GM19043 (cell line): ENCODE data around the gene CDKL1.
A peak's percentile ranks its signal among the peaks of the same experiment; 100 is the strongest.

Experiments
- ATAC-seq: cut with Tn5 transposase; IDR thresholded peaks from one replicate; pipeline ENCODE4 v1.9.1; 2021; ENCODE audit warnings: low read depth; ENCODE audit not compliant: unreplicated experiment

CDKL1 gene

GRCh38 chr14:50396631-50397389 lies at the start of gene CDKL1:
CDKL1 (minus strand) TSS chr14:50396881; CDS start chr14:50395868, 1,013 bp downstream.
- ATAC-seq, result peak; percentile 40

DNA sequence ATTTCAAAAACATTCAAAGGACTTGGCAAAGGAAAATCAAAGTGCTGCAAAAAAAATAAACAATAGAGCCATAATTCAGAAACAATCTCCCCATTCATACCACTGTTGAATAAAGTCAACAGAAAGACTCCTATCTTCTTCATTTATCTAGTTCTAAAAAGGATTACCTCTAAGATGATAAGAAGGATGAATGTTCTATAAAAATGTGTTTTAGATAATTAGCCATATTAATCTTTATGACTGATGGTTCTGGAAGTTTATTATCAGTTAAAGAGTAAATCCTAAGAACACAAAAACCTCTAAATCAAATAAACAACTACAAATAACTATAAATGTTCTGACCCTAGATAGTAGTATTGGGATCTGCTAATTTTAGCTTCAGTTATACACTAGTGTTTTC lies 37.8 kb upstream of the CDKL1 start:
- no peak for ATAC-seq

DNA sequence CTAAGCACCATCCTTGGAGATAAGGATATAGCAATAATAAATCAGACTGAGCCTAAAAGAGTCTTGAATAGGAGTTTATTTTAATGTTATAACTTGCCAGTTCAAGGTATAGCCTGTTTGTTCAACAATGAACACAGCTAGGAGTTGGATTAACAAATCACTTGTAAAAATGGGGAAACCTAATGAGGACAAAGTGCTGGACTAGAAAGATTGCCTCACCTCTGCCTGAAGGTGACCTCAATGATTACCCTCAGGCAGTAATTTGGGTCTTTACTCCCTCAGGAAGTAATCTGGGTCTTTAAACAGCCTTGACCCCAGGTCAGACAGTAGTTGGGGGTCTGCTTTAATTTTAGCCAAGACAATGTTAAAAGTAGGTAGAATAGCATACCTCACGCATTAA lies 35.5 kb upstream of the CDKL1 start:
- ATAC-seq, result no peak

- ATAC-seq, result no peak
Measured at GRCh38 chr14:50425816-50426215, 29.1 kb upstream of the CDKL1 start.

DNA sequence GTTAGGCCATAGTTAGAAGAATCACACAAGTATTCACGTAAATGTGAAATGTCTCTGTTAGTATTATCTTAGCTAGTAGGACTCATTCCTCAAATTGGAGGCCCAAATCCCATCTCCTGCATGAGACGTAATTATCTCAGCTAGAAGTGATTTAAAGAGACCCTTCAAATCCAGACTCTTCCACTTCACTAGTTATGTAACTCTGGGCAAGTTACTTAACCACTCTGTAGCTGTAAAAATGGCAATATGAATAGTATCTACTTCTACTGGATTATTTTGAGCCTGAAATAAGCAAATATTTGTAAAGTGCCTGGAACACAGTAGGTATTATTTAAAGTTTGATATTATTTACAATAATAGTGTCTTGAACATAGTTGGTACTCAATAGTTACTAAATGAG lies 28.4 kb upstream of the CDKL1 start:
- no peak for ATAC-seq

GRCh38 chr14:50423529-50423928 lies 26.8 kb upstream of the CDKL1 start:
- ATAC-seq, result no peak

DNA sequence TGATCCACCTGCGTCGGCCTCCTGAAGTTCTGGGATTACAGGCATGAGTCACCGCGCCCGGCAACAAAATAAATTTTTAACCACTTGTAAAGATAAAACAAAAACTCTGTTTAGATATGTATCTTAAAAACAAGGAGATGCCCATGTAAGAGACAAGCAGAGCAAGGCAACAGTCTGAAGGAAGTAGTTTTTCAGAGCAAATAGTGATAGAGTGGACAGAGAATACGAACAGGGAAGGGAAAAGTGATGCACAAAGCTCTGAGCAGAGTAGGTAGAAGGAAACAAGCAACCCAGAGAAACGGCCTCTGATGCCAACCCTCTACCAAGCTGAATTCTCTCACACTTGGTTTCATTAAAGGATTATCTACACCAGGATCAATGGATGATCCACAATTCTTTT lies 24.8 kb upstream of the CDKL1 start:
- no peak for ATAC-seq

- no peak for ATAC-seq
Measured at GRCh38 chr14:50417853-50418252, 21.2 kb upstream of the CDKL1 start.

DNA sequence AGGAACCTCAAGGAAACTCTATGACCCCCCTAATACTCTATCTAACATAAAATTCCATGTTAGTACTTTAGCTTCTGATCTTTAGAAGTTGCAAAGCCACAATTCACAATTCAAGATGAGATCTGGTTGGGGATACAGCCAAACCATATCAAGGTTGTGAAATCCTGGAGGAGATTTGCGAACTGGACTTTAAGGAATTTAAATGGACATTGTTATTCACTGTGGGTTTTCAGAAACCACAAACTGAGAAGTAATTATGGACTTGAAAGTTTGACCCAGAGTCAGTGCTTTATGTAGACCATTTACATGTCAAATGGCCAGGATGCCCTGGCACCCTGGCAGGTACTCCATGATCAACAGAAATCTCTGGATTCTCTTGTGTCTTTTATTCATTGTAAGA lies 14.2 kb upstream of the CDKL1 start:
- ATAC-seq, result no peak

GRCh38 chr14:50410071-50410470 lies 13.4 kb upstream of the CDKL1 start:
- ATAC-seq, result no peak

DNA sequence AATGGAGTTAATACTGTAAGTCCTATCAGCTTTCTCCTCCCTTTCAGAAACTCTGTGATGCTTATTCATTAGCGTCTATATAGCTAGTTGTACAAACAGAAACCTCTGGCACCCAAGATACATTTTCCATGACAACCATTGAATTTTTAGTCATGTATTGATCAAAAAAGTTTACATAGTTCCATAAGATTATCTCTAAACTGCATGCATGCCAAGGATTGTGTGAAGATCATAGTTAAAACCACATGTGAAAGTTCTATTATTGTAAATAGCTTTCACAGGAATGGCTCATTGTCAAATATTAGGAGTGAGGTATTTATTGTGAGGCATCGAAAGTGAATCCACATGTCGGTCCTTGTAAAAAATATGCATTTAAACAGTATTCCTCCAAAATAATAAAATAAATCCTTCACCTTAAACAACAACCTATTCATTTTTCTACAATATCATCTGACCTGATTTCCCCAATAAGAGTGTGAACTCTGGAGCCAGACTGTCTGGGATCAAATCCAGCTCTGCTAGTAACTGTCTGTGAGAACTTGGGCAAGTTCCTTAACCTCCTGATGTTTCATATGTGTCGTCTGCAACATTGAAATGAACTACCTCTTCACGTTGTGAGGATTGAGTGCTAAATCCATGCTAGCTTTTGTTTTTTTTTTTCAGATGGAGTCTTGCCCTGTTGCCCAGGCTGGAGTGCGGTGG lies 10.6 kb upstream of the CDKL1 start:
- ATAC-seq, result no peak

GRCh38 chr14:50403419-50403818 lies 6.7 kb upstream of the CDKL1 start:
- no peak for ATAC-seq

- ATAC-seq, result no peak
Measured at GRCh38 chr14:50402965-50403364, 6.3 kb upstream of the CDKL1 start.

DNA sequence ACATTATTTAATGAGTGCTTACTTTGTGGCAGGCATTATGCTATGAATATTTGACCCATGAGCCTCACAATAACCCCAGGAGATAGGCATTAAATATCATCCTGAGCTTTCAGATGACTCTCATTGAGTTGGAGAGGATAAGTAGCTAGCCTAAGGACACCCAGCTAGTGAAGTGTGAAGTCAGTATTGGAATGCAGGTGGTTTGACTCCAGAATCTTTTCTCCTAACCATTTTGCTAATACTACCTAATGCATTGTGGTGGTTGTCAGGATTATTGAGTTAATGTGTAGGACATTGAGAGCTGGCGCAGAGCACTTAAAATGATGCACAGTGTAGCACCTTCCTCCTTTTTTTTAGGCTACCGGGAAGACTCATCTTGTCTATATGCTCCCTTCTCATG lies 3.8 kb upstream of the CDKL1 start:
- ATAC-seq, result no peak

DNA sequence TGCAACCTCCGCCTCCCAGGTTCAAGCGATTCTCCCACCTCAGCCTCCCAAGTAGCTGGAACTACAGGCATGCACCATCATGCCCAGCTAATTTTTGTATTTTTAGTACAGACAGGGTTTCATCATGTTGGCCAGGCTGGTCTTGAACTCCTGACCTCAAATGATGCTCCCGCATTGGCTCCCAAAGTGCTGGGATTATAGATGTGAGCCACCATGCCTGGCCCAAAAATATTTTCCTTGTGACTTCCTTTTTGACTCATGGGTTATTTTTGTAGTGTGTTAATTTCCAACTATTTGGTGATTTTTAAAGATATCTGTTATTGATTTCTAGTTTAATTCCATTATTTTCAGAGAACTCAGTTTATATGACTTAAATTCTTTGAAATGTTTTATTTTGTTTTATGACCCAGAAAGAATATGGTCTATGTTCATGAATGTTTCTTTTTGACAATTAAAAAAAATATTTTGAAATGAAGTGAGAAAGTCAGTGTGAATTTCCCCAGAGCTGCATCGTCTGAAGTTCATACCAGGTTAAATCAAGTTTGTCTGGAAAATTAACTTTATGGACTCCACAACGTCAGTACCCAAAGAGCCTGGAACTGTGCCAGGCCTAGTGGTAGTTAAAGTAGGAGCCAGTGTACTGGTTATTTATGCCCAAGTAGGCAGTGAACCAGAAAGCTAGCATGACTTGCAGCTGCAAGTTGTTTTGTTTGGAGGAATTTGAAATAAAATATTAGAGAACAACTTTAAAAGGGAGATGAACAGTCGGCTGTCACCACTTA lies 2.8 kb upstream of the CDKL1 start:
- no peak for ATAC-seq

DNA sequence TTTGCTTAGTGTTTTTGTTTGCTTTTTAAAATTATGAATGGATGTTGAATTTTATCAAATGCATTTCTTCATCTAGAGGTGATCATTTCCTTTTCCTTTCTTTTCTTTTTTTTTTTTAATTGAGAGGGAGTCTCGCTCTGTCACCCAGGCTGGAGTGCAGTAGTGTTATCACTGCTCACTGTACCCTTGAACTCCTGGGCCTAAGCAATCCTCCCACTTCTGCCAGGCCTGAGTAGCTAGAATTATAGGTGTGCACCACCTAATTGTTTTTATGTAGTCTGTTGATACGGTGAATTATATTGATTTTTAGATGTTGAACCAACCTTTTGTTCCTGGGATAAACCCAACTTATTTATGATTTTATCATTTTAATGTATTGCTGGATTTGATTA lies 1.5 kb upstream of the CDKL1 start:
- ATAC-seq, result no peak

DNA sequence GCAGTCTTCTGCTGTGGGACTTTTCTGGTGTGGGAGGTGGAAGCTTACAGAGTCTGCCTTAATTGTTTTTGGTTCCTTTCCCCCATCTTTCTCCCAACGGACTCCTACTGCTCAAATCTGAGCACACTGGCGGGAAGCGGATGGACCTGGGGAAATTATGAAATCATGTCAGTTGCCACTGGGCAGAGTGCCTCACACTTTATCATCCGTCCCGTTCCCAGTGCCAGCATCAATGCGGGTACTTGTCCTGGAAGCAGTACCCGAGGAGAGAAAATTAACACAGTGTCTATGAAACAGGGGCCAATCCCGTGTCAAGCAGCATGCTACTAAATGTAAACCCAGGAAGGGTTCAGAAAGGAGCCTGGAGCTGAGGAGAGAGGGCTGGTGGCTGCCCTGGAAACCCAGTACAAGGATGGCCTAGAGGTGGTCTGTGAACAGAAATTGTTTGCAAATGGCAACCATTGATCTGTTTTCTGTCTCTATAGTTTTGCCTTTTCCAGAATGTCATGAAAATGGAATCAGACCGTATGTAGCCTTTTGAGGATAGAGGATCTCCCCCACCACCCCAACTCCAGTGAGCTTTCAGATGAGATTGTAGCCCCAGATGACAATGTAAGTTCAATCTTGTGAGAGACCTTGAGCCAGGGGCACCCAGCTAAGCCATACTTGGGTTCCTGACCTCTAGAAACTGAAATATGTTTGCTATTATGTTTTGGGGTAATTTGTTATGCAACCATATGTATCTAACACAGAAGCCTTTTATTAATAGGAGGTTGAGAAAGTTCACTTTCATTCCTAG lies 908 bp upstream of the CDKL1 start:
- ATAC-seq, result no peak

DNA sequence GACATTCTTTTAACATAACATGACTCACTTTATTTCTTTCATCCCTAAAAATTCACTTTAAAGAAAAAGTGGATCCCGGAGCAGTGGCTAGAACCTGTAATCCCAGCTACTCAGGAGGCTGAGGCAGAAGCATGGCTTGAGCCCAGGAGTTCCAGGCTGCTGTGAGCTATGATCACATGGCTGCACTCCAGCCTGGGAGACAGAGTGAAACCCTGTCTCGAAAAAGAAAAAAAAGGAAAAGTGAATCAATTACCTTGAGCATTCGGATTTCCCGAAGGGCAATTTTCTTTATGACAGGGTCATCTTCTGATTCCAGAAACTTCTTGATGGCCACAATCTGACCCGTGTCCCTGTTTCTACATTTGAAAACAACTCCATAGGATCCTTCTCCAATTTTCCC lies 1.2 kb downstream of the CDKL1 start:
- no peak for ATAC-seq

- no peak for ATAC-seq
Measured at GRCh38 chr14:50394713-50395112, 2.0 kb downstream of the CDKL1 start.

GRCh38 chr14:50389668-50390441 lies 6.8 kb downstream of the CDKL1 start:
- ATAC-seq, result no peak
